SK-N-MC (cell line): ENCODE measurements around the gene GID8.

Source experiments
- DNase-seq: peaks from one replicate; pipeline ENCODE4 v3.0.0-alpha.2; 2011; ENCODE audit warnings: low read depth, low spot score
- H3K27ac ChIP-seq: fragments of 200-600 bp; sonication (generic); 2 replicates; pipeline ENCODE4 v1.5.1; 2016; ENCODE audit warnings: mixed run types
- H3K36me3 ChIP-seq: fragments of 200-600 bp; sonication (generic); 2 replicates; pipeline ENCODE4 v1.6.1; 2017; ENCODE audit warnings: antibody characterized with exemption, low read length, mixed read lengths; ENCODE audit not compliant: insufficient read depth
- H3K4me3 ChIP-seq: fragments of 200-600 bp; sonication (generic); 2 replicates; pipeline ENCODE4 v1.5.1; 2016
- H3K9ac ChIP-seq: fragments of 200-600 bp; sonication (generic); 2 replicates; pipeline ENCODE4 v1.8.0; 2017; ENCODE audit warnings: mixed run types, mixed read lengths; ENCODE audit not compliant: insufficient read length
- H3K9me3 ChIP-seq: fragments of 200-600 bp; sonication (generic); 2 replicates; pipeline ENCODE4 v1.6.1; 2017; ENCODE audit warnings: low read depth, mild to moderate bottlenecking, antibody characterized with exemption, low read length, moderate library complexity, mixed read lengths
- EZH2 ChIP-seq: fragments of 200-600 bp; sonication (generic); IDR thresholded peaks from one replicate; pipeline ENCODE4 v1.6.1; 2017; ENCODE audit warnings: antibody characterized with exemption
- FOXP2 ChIP-seq: optimal IDR thresholded peaks from 2 replicates; pipeline ENCODE3; 2011; ENCODE audit warnings: mild to moderate bottlenecking, moderate library complexity; ENCODE audit not compliant: insufficient read depth; ENCODE audit errors: extremely low read length, control extremely low read depth
- POLR2AphosphoS5 ChIP-seq: IDR thresholded peaks from 2 replicates; pipeline ENCODE4 v1.6.1; 2012; ENCODE audit warnings: mild to moderate bottlenecking, low read depth, low read length, borderline replicate concordance

Gene GID8

GRCh38 chr20:62923669-62924441 lies 14.1 kb upstream of the GID8 start:
- Histone ChIP-seq H3K36me3 (no peaks in the 10 kb centered on the region), H3K9me3 (no peaks in the 10 kb centered on the region), H3K4me3 (peak overlapping the region; percentile 91), H3K27ac (0 out of 2 replicates have a peak overlapping the region, but pooled peaks have one; percentile 1), H3K9ac (peak overlapping the region; percentile 98)
- no peak for DNase-seq
- TF ChIP-seq POLR2AphosphoS5 (no peak), EZH2 (no peak), FOXP2 (no peak)

GRCh38 chr20:62924442-62925075 lies 13.4 kb upstream of the GID8 start:
- Histone ChIP-seq H3K36me3 (no peaks in the 10 kb centered on the region), H3K9ac (peak overlapping the region; percentile 98), H3K4me3 (peak overlapping the region; percentile 91), H3K27ac (peak overlapping the region; percentile 29; the same call in 1 of the 2 replicates), H3K9me3 (no peaks in the 10 kb centered on the region)
- no peak for DNase-seq
- TF ChIP-seq FOXP2 (no peak), POLR2AphosphoS5 (no peak), EZH2 (no peak)

GRCh38 chr20:62925076-62925419 lies 12.9 kb upstream of the GID8 start:
- no peak for DNase-seq
- peak overlapping the region; percentile 91 for H3K4me3 ChIP-seq
- no peak for TF ChIP-seq POLR2AphosphoS5
- no peak for TF ChIP-seq FOXP2
- TF ChIP-seq EZH2 = no peak
- H3K27ac ChIP-seq = peak overlapping the region; percentile 29; the same call in 1 of the 2 replicates
- no peaks in the 10 kb centered on the region for H3K36me3 ChIP-seq
- H3K9ac ChIP-seq = peak overlapping the region; percentile 98
- no peaks in the 10 kb centered on the region for H3K9me3 ChIP-seq

GRCh38 chr20:62925420-62926228 lies 12.3 kb upstream of the GID8 start:
- peak overlapping the region; percentile 98 for H3K9ac ChIP-seq
- peak overlapping the region; percentile 86 for H3K27ac ChIP-seq
- TF ChIP-seq EZH2 (no peak), POLR2AphosphoS5 (no peak; the same call in 1 of the 2 replicates), FOXP2 (no peak)
- H3K4me3 ChIP-seq = peak overlapping the region; percentile 91
- no peaks in the 10 kb centered on the region for H3K36me3 ChIP-seq
- H3K9me3 ChIP-seq = no peaks in the 10 kb centered on the region
- no peak for DNase-seq

- no peaks in the 10 kb centered on the region for H3K36me3 ChIP-seq
- no peaks in the 10 kb centered on the region for H3K9me3 ChIP-seq
- peak; percentile 70 for TF ChIP-seq POLR2AphosphoS5
- no peak for TF ChIP-seq FOXP2
- no peak for TF ChIP-seq EZH2
- peak within 1 kb of the TSS; percentile 98 for H3K9ac ChIP-seq
- peak within 1 kb of the TSS; percentile 91 for H3K4me3 ChIP-seq
- no peak for DNase-seq
- H3K27ac ChIP-seq = peak within 1 kb of the TSS; percentile 86
Measured at GRCh38 chr20:62926229-62927127, 11.5 kb upstream of the GID8 start, which contains the start of gene DIDO1. DIDO1 (minus strand) TSS chr20:62926505.

- TF ChIP-seq FOXP2 (no peak), EZH2 (no peak), POLR2AphosphoS5 (no peak)
- peak overlapping the region; percentile 91 for H3K4me3 ChIP-seq
- 0 out of 2 replicates have a peak, but pooled peaks cover 3% of the 10 kb centered on the region for H3K36me3 ChIP-seq
- peak overlapping the region; percentile 98 for H3K9ac ChIP-seq
- no peak for DNase-seq
- no peak overlapping the region for H3K27ac ChIP-seq
- no peaks in the 10 kb centered on the region for H3K9me3 ChIP-seq
Measured at GRCh38 chr20:62927128-62927705, 10.7 kb upstream of the GID8 start.

- H3K36me3 ChIP-seq = peaks cover 12% of the 10 kb centered on the region
- TF ChIP-seq FOXP2 (no peak), EZH2 (no peak), POLR2AphosphoS5 (no peak)
- no peak overlapping the region for H3K4me3 ChIP-seq
- DNase-seq = no peak
- 0 out of 2 replicates have a peak overlapping the region, but pooled peaks have one; percentile 42 for H3K27ac ChIP-seq
- H3K9ac ChIP-seq = peak overlapping the region; percentile 12
- H3K9me3 ChIP-seq = no peaks in the 10 kb centered on the region
Measured at GRCh38 chr20:62928246-62928939, 9.6 kb upstream of the GID8 start.
